ENCODE data around the gene RFK. TPM values are rescaled to one million over a fixed set of nuclear protein-coding genes. Genes with fewer than 3 reads are reported as not detected.
A peak's percentile ranks its signal among the peaks of the same experiment; 100 is the strongest.

Gene RFK
- total and polyA plus RNA-seq, 10 donors, result 5.4 to 21.4 (median 14.1) TPM

GRCh38 chr9:76396597-76396996, 2.4 kb upstream of the RFK start:
- intact Hi-C loops (cut with DNase I; ENCODE audit: low total_unique reads), result no loop called here
- DNase-seq, result no peak
- TF ChIP-seq CTCF (IDR thresholded peaks at IDR 0.05 in 8 of 11, conservative IDR thresholded peaks at IDR 0.05 in 3 of 11) (no peak), POLR2AphosphoS5 (IDR thresholded peaks at IDR 0.05) (no peak), POLR2A (IDR thresholded peaks at IDR 0.05) (no peak)
- no peak overlapping the region for H3K4me3 ChIP-seq
- WGBS, 5 donors, result 96 to 100% (median 97%) methylated on average over 12 to 13 of the region's 13 CpGs
- no peaks in the 10 kb centered on the region for H3K27me3 ChIP-seq (replicated peaks in 1 of 7)
- H3K27ac ChIP-seq, result no peak overlapping the region
- H3K4me1 ChIP-seq, result peaks cover 3 to 31% (median 24%) of the 10 kb centered on the region in 6 donors
- no peaks in the 10 kb centered on the region for H3K36me3 ChIP-seq
- peaks cover 0 to 6% (median 0%) of the 10 kb centered on the region in 8 donors for H3K9me3 ChIP-seq

GRCh38 chr9:76396144-76396543, 1.9 kb upstream of the RFK start:
- DNase-seq, result no peak
- H3K9me3 ChIP-seq, result peaks cover 0 to 6% (median 0%) of the 10 kb centered on the region in 8 donors
- no peaks in the 10 kb centered on the region for H3K36me3 ChIP-seq
- H3K4me3 ChIP-seq, result no peak overlapping the region
- peak overlapping the region in 1 of 8 donors; percentile 96 for H3K27ac ChIP-seq
- peaks cover 3 to 35% (median 26%) of the 10 kb centered on the region in 6 donors for H3K4me1 ChIP-seq
- intact Hi-C loops (cut with DNase I; ENCODE audit: low total_unique reads), result no loop called here
- TF ChIP-seq POLR2AphosphoS5 (IDR thresholded peaks at IDR 0.05) (no peak), POLR2A (IDR thresholded peaks at IDR 0.05) (no peak), CTCF (IDR thresholded peaks at IDR 0.05 in 8 of 11, conservative IDR thresholded peaks at IDR 0.05 in 3 of 11) (no peak)
- no peaks in the 10 kb centered on the region for H3K27me3 ChIP-seq (replicated peaks in 1 of 7)
- WGBS, 5 donors, result 91 to 97% (median 92%) methylated on average over 6 of the region's 6 CpGs

GRCh38 chr9:76395381-76395780, 1.2 kb upstream of the RFK start:
- H3K36me3 ChIP-seq, result no peaks in the 10 kb centered on the region
- H3K4me3 ChIP-seq, result peak overlapping the region in 6 of 8 donors; percentile 65 to 99 (median 94)
- H3K27ac ChIP-seq, result peak overlapping the region; percentile 85 to 96 (median 92)
- TF ChIP-seq POLR2A (IDR thresholded peaks at IDR 0.05) (no peak), CTCF (IDR thresholded peaks at IDR 0.05 in 8 of 11, conservative IDR thresholded peaks at IDR 0.05 in 3 of 11) (no peak), POLR2AphosphoS5 (IDR thresholded peaks at IDR 0.05) (no peak)
- H3K4me1 ChIP-seq, result peaks cover 3 to 41% (median 29%) of the 10 kb centered on the region in 6 donors
- intact Hi-C loops (cut with DNase I; ENCODE audit: low total_unique reads), result no loop called here
- DNase-seq, result peak; percentile 78
- peaks cover 0 to 6% (median 0%) of the 10 kb centered on the region in 8 donors for H3K9me3 ChIP-seq
- no peaks in the 10 kb centered on the region for H3K27me3 ChIP-seq (replicated peaks in 1 of 7)
- WGBS, 5 donors, result 72 to 80% (median 79%) methylated on average over 10 of the region's 10 CpGs

GRCh38 chr9:76394960-76395252, 680 bp upstream of the RFK start:
- TF ChIP-seq CTCF (IDR thresholded peaks at IDR 0.05 in 8 of 11, conservative IDR thresholded peaks at IDR 0.05 in 3 of 11) (peak in 1 of 11 experiments; percentile 3), POLR2AphosphoS5 (IDR thresholded peaks at IDR 0.05) (no peak), POLR2A (IDR thresholded peaks at IDR 0.05) (peak in 1 of 3 donors; percentile 18)
- Histone ChIP-seq H3K9me3 (peaks cover 0 to 6% (median 0%) of the 10 kb centered on the region in 8 donors), H3K4me1 (peaks cover 3 to 41% (median 30%) of the 10 kb centered on the region in 6 donors), H3K27ac (peak overlapping the region; percentile 85 to 96 (median 92)), H3K27me3 (replicated peaks in 1 of 7) (no peaks in the 10 kb centered on the region), H3K36me3 (no peaks in the 10 kb centered on the region), H3K4me3 (peak overlapping the region; percentile 62 to 99 (median 94))
- 0 to 2% (median 1%) methylated on average over 11 of the region's 11 CpGs for WGBS, 5 donors
- intact Hi-C loops (cut with DNase I; ENCODE audit: low total_unique reads), result no loop called here
- no peak for DNase-seq

Measured in spleen (tissue), 11 donors.